HEK293T (cell line): ENCODE data around the gene GBP1.

ENCODE experiments used
- ARNT ChIP-seq: fragments of 450-650 bp; IDR thresholded peaks from 2 replicates; pipeline ENCODE4 v1.6.1; 2017; ENCODE audit warnings: mild to moderate bottlenecking
- BHLHE40 ChIP-seq: fragments of 450-650 bp; IDR thresholded peaks from 2 replicates; pipeline ENCODE4 v1.6.1; 2016; ENCODE audit warnings: mild to moderate bottlenecking, moderate library complexity, borderline replicate concordance
- CTBP1 ChIP-seq: fragments of 450-650 bp; IDR thresholded peaks from 2 replicates; pipeline ENCODE4 v1.6.1; 2016; ENCODE audit warnings: borderline replicate concordance
- ELF4 ChIP-seq: fragments of 450-650 bp; IDR thresholded peaks from 2 replicates; pipeline ENCODE4 v1.6.1; 2017; ENCODE audit warnings: antibody characterized with exemption
- FOXK2 ChIP-seq: fragments of 450-650 bp; IDR thresholded peaks from 2 replicates; pipeline ENCODE4 v1.6.1; 2016; ENCODE audit warnings: mild to moderate bottlenecking
- FOXM1 ChIP-seq: fragments of 450-650 bp; IDR thresholded peaks from 2 replicates; pipeline ENCODE4 v1.6.1; 2017; ENCODE audit warnings: mild to moderate bottlenecking, borderline replicate concordance
- HDGF ChIP-seq: fragments of 450-650 bp; IDR thresholded peaks from 2 replicates; pipeline ENCODE4 v1.6.1; 2017; ENCODE audit warnings: antibody characterized with exemption, borderline replicate concordance
- LEF1 ChIP-seq: fragments of 450-650 bp; IDR thresholded peaks from 2 replicates; pipeline ENCODE4 v1.6.1; 2017; ENCODE audit warnings: mild to moderate bottlenecking, borderline replicate concordance
- NFRKB ChIP-seq: fragments of 450-650 bp; IDR thresholded peaks from 2 replicates; pipeline ENCODE4 v1.6.1; 2016; ENCODE audit warnings: mild to moderate bottlenecking, moderate library complexity
- PKNOX1 ChIP-seq: fragments of 450-650 bp; IDR thresholded peaks from 2 replicates; pipeline ENCODE4 v1.6.1; 2016
- SP1 ChIP-seq: fragments of 450-650 bp; IDR thresholded peaks from 2 replicates; pipeline ENCODE4 v1.6.1; 2017
- SUZ12 ChIP-seq: fragments of 450-650 bp; IDR thresholded peaks from 2 replicates; pipeline ENCODE4 v1.6.1; 2016; ENCODE audit warnings: mild to moderate bottlenecking
- ZNF384 ChIP-seq: fragments of 450-650 bp; IDR thresholded peaks from 2 replicates; pipeline ENCODE4 v1.6.1; 2016

- TF ChIP-seq SP1 (no peak), HDGF (no peak), LEF1 (no peak), CTBP1 (no peak), ZNF384 (no peak), FOXM1 (no peak), FOXK2 (no peak), ELF4 (no peak), PKNOX1 (no peak), BHLHE40 (no peak), SUZ12 (no peak), NFRKB (no peak), ARNT (no peak)
Measured at GRCh38 chr1:89037186-89037585, 27.8 kb downstream of the GBP1 start.
